HFF-Myc (cell line): ENCODE results near the gene DAGLA.

Source experiments
- DNase-seq: peaks from one replicate; pipeline ENCODE4 v3.0.0-alpha.2; 2011; ENCODE audit warnings: low read depth; ENCODE audit errors: extremely low read depth
- H3K4me3 ChIP-seq: replicated peaks from 2 replicates; pipeline ENCODE4 v1.5.1; 2011; ENCODE audit warnings: low read depth, mild to moderate bottlenecking, control low read depth, low read length
- CTCF ChIP-seq: IDR thresholded peaks from 2 replicates; pipeline ENCODE4 v1.5.1; 2012; ENCODE audit warnings: mild to moderate bottlenecking, low read depth, low read length, control low read depth; ENCODE audit errors: missing control alignments

Gene DAGLA

GRCh38 chr11:61731952-61732675, 51.9 kb downstream of the DAGLA start:
- DNase-seq: no peak
- no peak for TF ChIP-seq CTCF
- H3K4me3 ChIP-seq: no peak overlapping the region

- TF ChIP-seq CTCF: no peak
- H3K4me3 ChIP-seq: no peak overlapping the region
- DNase-seq: no peak
These were observed 52.5 kb downstream of the DAGLA start for GRCh38 chr11:61732705-61733104.

GRCh38 chr11:61733120-61733978, 53.2 kb downstream of the DAGLA start:
- peak; percentile 100 for TF ChIP-seq CTCF
- no peak overlapping the region for H3K4me3 ChIP-seq
- peak; percentile 35 for DNase-seq

GRCh38 chr11:61734767-61735166, 54.6 kb downstream of the DAGLA start:
- no peak for TF ChIP-seq CTCF
- no peak overlapping the region for H3K4me3 ChIP-seq
- DNase-seq: no peak

GRCh38 chr11:61735391-61735790, 55.2 kb downstream of the DAGLA start:
- H3K4me3 ChIP-seq: no peak overlapping the region
- no peak for DNase-seq
- no peak for TF ChIP-seq CTCF

GRCh38 chr11:61736310-61736709, 56.1 kb downstream of the DAGLA start:
- DNase-seq: no peak
- no peak for TF ChIP-seq CTCF
- H3K4me3 ChIP-seq: no peak overlapping the region
